NCI-H446 (cell line): ENCODE measurements around the gene SYCP1.
"Not testable (repeated sequence)": the region's sequence is repeated elsewhere in the genome, so short reads cannot be mapped to it uniquely, and the experiment has no call there.

Experiments
- DNase-seq, 2 experiments: peaks; one replicate each; lab custom pipeline; 2025; lab: John Stamatoyannopoulos, UW

The SYCP1 gene, protein sequence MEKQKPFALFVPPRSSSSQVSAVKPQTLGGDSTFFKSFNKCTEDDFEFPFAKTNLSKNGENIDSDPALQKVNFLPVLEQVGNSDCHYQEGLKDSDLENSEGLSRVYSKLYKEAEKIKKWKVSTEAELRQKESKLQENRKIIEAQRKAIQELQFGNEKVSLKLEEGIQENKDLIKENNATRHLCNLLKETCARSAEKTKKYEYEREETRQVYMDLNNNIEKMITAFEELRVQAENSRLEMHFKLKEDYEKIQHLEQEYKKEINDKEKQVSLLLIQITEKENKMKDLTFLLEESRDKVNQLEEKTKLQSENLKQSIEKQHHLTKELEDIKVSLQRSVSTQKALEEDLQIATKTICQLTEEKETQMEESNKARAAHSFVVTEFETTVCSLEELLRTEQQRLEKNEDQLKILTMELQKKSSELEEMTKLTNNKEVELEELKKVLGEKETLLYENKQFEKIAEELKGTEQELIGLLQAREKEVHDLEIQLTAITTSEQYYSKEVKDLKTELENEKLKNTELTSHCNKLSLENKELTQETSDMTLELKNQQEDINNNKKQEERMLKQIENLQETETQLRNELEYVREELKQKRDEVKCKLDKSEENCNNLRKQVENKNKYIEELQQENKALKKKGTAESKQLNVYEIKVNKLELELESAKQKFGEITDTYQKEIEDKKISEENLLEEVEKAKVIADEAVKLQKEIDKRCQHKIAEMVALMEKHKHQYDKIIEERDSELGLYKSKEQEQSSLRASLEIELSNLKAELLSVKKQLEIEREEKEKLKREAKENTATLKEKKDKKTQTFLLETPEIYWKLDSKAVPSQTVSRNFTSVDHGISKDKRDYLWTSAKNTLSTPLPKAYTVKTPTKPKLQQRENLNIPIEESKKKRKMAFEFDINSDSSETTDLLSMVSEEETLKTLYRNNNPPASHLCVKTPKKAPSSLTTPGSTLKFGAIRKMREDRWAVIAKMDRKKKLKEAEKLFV

DNA sequence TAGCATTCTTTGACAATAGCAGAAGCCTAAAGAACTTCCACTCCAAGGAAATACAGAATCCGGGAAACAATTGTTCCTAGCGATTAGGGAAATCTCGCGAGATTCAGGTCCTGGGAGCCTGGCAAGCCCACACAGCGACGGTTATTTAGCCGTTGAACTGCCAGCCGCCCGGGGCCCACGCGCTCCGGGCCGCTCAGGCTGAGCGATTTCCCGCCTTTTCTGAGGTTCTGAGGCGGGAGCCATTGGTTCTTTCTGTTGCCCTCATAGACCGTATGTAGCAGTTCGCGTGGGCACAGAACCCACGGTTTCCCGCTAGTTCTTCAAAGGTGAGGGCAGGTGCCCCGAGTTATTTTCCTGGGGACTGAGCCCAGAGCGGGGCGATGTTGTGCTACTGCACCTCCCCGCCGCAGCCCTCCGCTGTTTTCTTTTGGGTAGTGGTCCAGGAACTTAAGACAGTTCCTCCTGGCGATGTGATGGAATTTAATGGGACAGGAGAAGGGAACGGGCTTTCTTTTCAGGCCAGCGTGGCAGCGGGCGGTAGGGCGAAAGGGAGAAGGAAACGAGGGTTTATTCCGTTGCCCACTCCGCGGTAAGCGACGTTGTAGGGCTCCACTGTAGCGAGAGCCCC lies at the start of gene SYCP1:
TSS of gene SYCP1 (plus strand) at position 171 of the 628 bp plus-strand sequence. CDS start 602 bp downstream, outside the sequence.
- DNase-seq, result no peak

DNA sequence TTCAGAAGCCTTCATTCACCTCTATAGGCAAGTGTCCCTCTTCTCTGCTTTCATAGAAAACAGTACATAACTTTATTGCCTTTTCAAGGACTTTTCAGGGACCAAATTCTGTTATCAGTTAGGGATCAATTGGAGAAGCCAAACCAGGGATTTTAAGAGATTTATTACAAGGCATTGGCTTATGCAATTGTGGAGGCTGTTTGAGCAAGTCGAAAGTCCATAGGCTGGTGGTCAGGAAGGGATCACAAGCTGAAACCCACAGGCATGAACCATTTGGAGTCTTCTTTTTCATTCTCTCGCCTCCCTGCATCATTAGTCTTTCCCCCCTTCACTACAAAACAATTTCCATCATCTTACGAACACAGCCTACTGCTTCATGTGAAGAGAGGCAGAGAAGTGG lies 34.8 kb upstream of the SYCP1 start:
- DNase-seq, result no peak

DNA sequence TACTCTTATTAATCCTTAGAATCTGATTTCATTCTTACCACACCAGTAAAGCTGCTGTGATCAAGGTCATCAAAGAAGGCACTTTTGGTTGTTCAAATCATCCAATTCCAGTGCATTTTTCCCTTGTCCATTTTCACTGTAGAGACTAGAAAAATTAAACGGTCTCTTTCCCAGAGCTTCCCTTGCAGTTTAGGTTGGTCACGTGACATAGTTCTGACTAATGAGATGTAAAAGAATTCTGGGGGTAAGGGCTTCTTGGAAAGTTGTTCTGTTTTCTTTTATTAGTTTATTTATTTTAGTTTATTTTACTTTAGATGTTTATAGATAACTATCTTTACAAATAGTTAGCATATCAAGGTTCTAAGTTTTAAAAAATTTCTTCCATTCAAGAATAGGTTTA lies 34.3 kb upstream of the SYCP1 start:
- DNase-seq, result no peak

DNA sequence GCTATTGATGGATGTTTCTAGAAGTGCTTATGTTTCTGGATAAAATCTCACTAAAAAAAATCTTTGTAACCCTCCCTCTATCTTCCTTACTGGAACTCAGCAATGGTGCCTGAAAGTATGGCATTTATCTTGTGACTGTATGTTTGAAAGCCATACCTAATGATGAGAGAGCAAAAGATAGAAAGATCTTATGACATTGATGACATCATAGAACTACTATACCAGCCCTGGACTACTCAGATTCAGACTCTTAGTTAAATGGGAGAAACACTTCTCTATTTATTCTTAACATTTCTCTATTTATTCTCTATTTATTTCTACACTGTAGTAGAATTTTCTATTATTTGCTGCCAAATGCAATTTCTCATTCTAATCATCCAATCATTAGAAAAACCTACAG lies 32.7 kb upstream of the SYCP1 start:
- no peak for DNase-seq

DNA sequence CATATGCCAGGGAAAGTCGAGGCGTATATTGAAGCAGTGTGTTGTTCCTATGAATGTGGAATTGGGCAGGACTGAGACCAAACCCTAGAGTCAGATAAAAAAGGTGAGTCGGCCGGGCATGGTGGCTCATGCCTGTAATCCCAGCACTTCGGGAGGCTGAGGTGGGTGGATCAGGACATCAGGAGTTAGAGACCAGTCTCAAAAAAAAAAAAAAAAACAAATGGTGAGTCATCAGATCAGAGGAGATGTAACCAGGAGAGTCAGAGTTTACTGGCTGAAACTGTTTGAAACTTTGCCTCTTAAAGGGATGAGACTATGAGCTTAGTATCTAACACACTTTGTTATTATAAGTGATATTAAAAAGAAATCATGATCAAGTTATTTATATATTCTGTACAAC lies 26.4 kb upstream of the SYCP1 start:
- no peak for DNase-seq

DNA sequence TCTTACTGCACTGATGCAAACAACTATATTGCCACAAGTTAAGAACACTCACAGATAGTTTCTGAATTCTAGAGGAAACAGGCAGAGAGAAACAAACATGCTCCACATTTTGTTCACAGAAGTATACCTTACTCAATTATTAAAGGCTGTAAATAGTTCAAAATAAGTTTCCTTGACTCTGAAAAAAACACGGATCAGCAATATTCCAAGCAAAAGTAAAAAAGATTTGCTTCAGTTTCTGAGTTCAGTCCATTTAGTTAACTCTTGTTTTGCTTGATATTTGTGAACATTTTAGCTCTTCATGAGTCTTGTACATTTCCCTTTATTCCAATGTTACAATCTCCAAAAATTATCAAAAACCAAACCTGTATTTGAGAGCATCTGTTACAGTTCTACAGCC lies 24.6 kb upstream of the SYCP1 start:
- not testable (repeated sequence) for DNase-seq

DNA sequence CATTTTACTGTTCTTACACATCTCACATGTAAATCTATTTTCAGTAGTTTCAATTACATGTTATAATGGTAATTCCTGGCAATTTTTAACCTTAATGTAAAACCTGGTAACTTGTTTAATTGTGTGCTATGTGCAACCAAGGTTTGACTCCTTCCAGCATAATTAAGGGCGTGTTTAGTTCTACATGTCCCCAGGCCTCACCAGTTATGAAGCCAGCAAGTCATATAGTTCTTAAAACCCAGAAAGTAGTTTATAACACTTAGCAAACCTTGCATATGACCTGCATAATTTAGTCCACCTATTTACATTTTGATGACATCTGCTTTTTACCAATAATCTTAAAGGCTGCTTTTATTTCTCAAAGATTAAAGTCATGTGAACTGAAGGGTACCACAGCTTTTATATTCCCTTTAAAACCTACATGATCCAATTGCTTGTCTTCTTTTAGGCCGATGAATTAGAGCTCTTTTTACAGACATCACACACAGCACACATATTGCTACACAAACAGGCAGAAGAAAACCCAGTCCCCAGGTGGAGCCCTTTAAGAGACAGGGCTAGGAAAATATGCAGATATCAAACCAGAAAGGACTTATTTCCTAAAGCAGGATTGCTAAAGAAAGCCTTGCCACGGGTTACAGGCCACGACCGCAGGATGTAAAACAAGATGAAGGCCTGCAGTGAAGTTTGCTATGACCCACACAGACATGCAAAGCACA lies 23.2 kb upstream of the SYCP1 start:
- no peak for DNase-seq

DNA sequence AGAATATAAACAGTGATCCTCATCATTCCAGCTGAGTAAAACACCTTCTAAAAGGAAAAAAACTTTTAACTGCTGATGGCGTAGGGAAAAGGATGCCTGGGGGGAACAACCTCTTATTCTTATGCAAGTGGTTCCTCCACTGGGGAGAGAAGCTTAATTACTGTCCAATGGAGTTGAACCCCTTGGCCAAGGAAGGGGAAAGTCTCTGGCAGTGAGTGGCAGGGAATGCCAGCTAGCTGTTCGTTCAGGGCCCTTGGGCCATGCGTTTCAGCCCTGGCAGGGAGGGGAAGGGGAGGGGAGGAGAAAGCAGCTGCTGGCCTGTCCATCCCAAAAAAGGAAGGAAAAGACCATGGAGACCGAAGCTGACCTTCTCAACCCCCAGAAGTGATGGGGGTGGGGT lies 22.6 kb upstream of the SYCP1 start:
- no peak for DNase-seq

DNA sequence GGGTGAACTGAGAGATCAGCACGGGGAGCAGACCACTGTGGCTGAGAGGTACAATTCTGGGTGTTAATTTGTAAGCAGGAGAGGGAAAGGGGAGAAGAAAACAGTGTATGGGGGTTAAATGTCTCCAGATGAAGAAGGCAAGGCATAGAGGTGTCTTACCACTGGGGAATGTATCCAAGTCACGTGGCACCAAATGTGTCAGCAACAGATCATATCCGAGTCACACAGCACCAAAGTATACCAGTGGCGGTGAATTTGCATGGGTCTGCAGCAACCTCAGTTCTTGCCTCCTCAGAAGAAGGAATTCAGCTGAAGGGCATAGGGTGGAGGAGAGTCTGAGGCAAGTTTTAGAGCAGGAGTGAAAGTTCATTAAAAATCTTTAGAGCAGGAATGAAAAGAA lies 21.2 kb upstream of the SYCP1 start:
- no peak for DNase-seq

DNA sequence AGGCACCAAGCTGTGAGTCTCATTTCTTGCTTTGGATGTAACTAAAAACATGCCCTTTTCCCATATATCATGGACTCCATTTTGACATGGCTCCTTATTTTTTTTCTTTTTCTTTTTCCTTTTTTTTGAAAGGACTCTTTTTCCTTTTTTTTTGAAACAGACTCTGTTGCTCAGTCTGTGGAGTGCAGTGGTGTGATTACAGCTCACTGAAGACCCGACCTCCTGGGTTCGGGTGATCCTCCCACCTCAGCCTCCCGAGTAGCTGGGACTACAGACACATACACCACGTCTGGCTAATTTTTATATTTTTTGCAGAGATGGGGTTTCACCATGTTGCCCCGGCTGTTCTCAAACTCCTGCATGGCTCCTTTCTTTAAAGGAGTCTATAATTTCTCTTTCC lies 10.4 kb upstream of the SYCP1 start:
- DNase-seq, result no peak

DNA sequence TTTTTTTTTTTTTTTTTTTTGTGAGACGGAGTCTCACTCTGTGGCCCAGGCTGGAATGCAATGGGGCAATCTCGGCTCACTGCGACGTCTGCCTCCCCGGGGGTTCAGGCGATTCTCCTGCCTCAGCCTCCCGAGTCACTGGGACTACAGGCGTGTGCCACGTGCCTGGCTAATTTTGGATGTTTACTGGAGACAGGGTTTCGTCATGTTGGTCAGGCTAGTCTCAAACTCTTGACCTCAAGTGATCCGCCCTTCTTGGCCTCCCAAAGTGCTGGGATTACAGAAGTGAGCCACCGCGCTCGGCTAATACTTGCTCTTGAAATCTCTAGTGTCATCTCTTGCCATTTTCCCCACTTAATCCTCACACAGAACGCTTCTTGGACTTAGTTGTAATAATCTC lies 1.1 kb upstream of the SYCP1 start:
- no peak for DNase-seq

DNA sequence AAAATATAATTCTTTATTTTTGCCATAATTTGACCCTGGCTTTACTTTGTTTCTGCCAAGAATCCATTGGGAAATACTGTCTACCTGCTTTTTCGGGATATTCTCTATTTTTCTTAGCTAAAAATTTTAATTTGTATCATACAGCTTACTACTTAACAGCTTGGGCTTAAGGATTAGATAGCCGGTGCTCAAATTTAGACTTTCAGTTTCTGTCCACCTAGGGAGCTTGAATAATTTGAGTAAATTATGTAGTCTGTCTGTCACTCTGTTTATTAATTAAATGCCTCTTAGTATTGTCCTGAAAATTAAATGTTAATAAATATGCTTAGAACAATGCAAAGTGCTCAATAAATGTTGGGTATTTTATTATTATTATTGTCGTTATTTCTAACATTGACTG lies 6.7 kb downstream of the SYCP1 start:
- no peak for DNase-seq

DNA sequence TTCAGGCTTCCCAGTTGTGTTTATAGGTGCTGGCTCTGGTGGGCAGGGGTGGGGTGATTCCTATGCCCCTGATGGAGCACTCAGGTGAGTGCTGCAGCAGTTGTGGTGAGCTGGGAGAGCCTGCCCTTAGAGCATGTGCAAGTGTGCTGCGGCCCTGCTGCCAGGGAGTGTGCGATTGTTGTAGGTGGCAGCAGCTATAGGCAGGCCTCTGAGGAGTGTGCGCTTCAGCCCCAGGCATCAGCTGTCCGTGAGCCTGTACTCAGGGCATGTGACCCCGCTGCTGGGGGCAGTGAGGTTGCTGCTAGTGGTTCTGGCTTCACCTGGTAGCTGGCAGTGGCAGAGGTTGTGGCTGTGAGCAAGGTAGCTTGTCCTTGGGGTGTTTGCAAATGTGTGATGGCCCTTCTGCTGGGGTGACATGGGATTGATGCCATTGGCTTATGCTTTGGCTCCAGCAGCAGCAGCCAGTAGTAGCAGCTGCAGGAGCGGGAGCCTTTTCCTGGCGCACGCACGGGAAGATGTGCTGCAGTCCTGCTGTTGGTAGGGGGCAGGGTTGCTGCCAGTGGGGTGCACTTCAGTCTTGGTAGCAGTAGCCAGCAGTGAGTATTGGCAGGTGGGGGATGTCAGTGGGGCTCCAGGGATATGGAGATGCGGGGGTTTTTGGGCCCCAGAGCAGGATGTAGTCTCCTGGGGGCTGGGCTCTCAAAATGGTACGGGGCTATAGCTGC lies 37.7 kb downstream of the SYCP1 start:
- no peak for DNase-seq

DNA sequence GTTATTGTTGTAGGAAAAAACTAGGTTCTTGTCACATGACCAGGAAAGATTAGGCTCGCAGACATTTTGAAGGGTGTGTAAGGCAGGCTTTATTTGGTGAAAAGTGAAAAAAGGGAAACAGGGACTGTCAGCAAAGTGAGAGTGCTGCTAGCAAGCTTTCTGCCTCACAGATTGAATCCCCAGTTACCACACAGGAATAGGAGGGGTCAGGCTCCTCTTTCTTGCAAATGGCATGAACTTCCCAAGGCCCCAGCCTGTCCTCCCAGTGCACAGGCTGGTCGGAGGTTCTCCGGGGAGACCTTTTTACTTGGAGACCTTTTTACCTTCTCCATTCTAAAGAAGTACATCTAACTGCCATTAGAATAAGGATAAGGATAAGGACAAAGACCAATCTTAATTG lies 42.1 kb downstream of the SYCP1 start:
- no peak for DNase-seq

DNA sequence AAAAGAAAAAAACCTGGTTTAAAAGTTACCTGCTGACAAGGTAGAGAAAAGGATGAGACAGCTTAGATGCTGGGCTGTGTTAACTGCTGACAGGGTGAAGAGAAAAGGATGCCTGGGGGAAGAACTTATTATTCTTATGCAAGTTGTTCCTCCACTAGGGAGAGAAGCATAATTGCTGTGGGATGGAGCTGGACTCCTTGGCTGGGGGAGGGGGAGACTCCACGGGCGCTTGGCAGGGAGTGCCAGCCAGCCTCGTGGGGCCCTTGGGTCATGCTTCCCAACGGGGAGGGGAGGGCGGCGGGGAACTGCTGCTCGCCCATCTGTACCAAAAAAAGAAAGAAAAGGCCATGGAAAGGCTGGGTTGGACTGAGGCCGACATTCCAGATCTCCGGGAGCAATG lies 47.2 kb downstream of the SYCP1 start:
- no peak for DNase-seq

DNA sequence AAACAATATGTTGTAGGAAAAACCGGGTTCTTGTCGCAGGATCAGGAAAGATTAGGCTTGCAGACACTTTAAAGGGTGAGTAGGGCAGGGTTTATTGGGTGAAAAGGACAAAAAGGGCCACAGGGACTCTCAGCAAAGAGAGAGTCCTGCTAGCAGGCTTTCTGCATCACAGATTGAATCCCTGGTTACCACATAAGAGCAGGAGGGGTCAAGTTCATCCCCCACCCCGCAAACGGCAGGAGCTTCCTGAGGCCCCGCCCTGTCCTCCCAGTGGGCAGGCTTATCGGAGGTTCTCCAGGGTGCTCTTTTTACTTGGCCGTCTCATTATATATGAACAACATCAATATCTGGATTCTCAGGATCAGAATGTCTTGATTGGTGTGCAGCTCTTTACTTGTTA lies 47.7 kb downstream of the SYCP1 start:
- DNase-seq, result no peak

DNA sequence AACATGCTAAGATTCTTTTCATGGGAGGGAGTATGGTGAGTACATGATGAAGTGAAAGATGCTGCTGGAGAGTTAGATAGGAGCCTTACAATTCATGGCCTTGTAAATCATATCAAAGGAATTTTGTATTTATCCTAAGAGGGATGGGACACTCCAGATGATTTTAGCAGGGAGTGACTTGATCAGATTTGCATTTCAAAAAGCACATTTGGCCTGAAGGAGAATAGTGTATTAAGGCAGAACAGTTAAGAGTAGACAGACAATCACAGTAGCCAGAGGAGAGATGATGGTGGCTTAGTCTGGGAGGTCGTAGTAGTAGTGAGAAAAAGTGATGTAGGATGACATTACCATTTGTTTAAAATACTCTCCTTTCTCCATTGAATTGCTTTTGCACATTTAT lies 48.8 kb downstream of the SYCP1 start:
- no peak for DNase-seq

DNA sequence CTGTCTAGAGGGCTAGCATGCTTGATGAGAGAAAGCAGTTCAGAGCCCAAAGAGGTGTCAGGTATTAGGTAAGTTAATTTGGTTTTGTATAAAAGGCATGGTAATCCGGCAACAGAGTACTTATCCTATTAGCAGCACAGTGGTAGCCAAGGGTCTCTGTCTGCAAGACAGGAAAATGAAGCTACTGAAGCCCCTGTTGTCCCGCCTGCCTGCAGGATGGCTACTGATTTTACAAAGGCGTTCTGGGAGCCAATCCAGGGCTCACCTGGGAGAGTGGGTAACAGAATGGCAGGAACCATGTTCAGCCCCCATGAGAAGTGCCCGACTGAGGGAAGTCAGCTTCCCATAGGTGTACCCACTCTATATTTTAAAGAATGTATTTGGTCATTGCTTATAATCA lies 61.1 kb downstream of the SYCP1 start:
- DNase-seq, result not testable (repeated sequence)

DNA sequence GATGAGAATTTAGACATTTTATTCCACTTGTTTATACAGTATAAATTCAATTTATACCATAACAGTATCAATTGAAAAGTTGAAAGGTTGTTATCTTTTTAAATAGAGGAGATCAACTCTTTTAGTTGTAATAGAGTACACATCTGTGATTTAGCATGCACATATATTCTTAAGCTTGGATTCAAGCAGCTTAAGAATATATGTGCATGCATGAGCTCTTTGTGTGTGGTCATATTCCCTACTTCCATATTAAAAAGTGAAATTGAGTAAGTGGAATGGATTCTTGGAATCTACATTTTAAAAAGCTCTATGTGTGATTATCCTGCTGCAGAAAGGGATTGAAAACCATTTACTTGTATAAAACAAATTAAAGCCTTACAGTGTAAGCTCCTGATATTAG lies 71.9 kb downstream of the SYCP1 start:
- DNase-seq, result no peak

DNA sequence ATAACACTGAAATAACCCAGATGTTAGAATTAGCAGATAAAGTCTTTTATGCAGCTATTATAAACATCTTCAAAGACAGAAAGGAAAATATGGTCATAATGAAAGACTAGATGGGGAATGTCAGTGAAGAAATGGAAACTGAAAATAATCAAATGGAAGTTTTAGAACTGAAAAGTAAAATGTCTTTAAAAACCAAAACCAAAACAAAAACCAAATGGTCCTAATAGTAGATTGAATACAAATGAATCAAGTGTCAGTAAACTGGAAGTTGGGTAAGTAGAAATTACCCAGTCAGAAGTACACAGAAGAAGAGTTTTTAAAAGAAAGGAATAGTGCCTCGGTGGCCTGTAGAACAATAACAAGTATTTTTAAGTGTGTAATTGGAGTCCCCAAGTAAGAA lies 72.7 kb downstream of the SYCP1 start:
- no peak for DNase-seq

DNA sequence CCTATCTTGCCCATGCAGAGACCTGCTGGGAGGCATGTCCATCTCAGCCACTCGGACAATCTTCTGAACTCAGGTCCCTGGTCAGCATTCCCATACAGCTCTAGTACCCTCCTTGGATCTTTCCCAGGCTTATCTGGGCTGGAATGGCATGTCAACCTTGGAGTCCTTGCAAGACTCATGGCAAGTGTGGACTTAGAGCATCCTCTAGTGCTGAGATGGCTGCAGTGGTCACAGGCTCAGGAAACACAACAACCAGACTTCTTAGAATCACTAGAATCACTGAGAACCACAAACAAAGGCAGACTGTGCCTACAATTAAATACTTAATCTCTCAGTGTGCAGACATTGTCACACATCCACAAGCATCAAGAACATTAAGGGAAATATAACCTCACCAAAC lies 101.9 kb downstream of the SYCP1 start:
- no peak for DNase-seq
